SK-N-SH treated with all-trans-retinoic acid at 6 μM for 48 hours (cell line): ENCODE results near the gene MTARC2.

ENCODE experiments used
- ARNTL ChIP-seq: fragments of 450-650 bp; formaldehyde crosslinking; IDR thresholded peaks from 2 replicates; pipeline ENCODE4 v1.5.0; 2020; ENCODE audit warnings: low read depth, mild to moderate bottlenecking, moderate library complexity, borderline replicate concordance
- BACH2 ChIP-seq: fragments of 250-450 bp; sonication (Bioruptor Pico); IDR thresholded peaks from 2 replicates; pipeline ENCODE4 v1.9.0; 2021; ENCODE audit warnings: mild to moderate bottlenecking, borderline replicate concordance
- GLIS3 ChIP-seq: fragments of 250-450 bp; sonication (Bioruptor Pico); IDR thresholded peaks from 2 replicates; pipeline ENCODE4 v1.5.0; 2020; ENCODE audit warnings: mild to moderate bottlenecking, moderate library complexity
- ISL1 ChIP-seq: fragments of 250-450 bp; sonication (Bioruptor Pico); IDR thresholded peaks from 2 replicates; pipeline ENCODE4 v2.1.2; 2022; ENCODE audit warnings: mild to moderate bottlenecking, moderate library complexity
- OSR1 ChIP-seq: fragments of 250-450 bp; sonication (Bioruptor Pico); IDR thresholded peaks from 2 replicates; pipeline ENCODE4 v1.8.0; 2022; ENCODE audit warnings: moderate library complexity, mild to moderate bottlenecking, inconsistent platforms
- PPARA ChIP-seq: fragments of 250-450 bp; sonication (Bioruptor Pico); IDR thresholded peaks from 2 replicates; pipeline ENCODE4 v1.5.0; 2020; ENCODE audit warnings: mild to moderate bottlenecking, borderline replicate concordance
- TOX ChIP-seq: fragments of 250-450 bp; sonication (Bioruptor Pico); IDR thresholded peaks from 2 replicates; pipeline ENCODE4 v1.8.0; 2021; ENCODE audit warnings: mild to moderate bottlenecking, moderate library complexity, borderline replicate concordance
- ZC3H10 ChIP-seq: fragments of 250-450 bp; sonication (Bioruptor Pico); IDR thresholded peaks from 2 replicates; pipeline ENCODE4 v1.5.1; 2021; ENCODE audit warnings: mild to moderate bottlenecking, moderate library complexity
- ZFP3 ChIP-seq: fragments of 250-450 bp; sonication (Bioruptor Pico); IDR thresholded peaks from 2 replicates; pipeline ENCODE4 v1.5.0; 2020; ENCODE audit warnings: mild to moderate bottlenecking, moderate library complexity
- ZFP30 ChIP-seq: fragments of 450-650 bp; formaldehyde crosslinking; IDR thresholded peaks from 2 replicates; pipeline ENCODE4 v1.5.0; 2022; ENCODE audit warnings: mild to moderate bottlenecking, moderate library complexity
- ZNF70 ChIP-seq: fragments of 450-650 bp; formaldehyde crosslinking; IDR thresholded peaks from 2 replicates; pipeline ENCODE4 v1.5.0; 2020; ENCODE audit warnings: mild to moderate bottlenecking, moderate library complexity
- TF ChIP-seq, protein P1 (sequence below): fragments of 250-450 bp; sonication (Bioruptor Pico); IDR thresholded peaks from 2 replicates; pipeline ENCODE4 v1.8.0; 2020; ENCODE audit warnings: mild to moderate bottlenecking, moderate library complexity, borderline replicate concordance
- TF ChIP-seq, protein P2 (sequence below): fragments of 250-450 bp; sonication (Bioruptor Pico); IDR thresholded peaks from 2 replicates; pipeline ENCODE4 v1.5.1; 2020; ENCODE audit warnings: low read depth, mild to moderate bottlenecking, moderate library complexity
- TF ChIP-seq, protein P3 (sequence below): fragments of 250-450 bp; sonication (Bioruptor Pico); IDR thresholded peaks from 2 replicates; pipeline ENCODE4 v1.5.1; 2021; ENCODE audit warnings: mild to moderate bottlenecking, moderate library complexity

DNA sequence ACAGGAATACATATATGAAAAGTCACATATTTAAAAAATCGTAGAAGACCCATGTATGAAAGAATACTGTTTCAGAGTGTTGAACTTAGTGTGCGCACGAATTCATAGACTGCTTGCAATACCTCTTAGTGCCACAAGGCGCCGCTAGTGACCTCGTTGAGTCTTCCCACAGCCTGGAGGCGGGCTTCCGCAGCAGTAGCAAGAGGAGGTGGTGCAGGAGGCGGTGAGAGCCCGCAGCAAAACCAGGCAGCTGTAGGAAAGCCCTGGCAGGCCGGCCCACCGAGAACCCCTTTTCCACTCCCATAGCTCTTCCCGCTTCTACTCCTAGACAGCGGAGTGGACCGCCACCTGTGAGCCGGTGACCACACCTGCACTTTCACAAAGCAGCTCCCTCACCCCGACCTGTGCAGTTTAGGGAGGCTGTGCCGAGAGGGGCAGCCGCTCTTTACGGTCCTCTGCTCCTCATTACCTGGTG lies 62.1 kb downstream of the MTARC2 start:
- no peak for TF ChIP-seq BACH2
- TF ChIP-seq ISL1, result no peak
- TF ChIP-seq ZC3H10 (CRISPR knock-in tag), result no peak
- TF ChIP-seq PPARA (CRISPR knock-in tag), result no peak
- TF ChIP-seq, protein P1, sequence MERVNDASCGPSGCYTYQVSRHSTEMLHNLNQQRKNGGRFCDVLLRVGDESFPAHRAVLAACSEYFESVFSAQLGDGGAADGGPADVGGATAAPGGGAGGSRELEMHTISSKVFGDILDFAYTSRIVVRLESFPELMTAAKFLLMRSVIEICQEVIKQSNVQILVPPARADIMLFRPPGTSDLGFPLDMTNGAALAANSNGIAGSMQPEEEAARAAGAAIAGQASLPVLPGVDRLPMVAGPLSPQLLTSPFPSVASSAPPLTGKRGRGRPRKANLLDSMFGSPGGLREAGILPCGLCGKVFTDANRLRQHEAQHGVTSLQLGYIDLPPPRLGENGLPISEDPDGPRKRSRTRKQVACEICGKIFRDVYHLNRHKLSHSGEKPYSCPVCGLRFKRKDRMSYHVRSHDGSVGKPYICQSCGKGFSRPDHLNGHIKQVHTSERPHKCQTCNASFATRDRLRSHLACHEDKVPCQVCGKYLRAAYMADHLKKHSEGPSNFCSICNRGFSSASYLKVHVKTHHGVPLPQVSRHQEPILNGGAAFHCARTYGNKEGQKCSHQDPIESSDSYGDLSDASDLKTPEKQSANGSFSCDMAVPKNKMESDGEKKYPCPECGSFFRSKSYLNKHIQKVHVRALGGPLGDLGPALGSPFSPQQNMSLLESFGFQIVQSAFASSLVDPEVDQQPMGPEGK (CRISPR knock-in tag), result no peak
- no peak for TF ChIP-seq GLIS3
- no peak for TF ChIP-seq TOX (CRISPR knock-in tag)
- TF ChIP-seq ZNF70 (CRISPR knock-in tag), result no peak
- no peak for TF ChIP-seq ZFP30 (CRISPR knock-in tag)
- TF ChIP-seq, protein P2, sequence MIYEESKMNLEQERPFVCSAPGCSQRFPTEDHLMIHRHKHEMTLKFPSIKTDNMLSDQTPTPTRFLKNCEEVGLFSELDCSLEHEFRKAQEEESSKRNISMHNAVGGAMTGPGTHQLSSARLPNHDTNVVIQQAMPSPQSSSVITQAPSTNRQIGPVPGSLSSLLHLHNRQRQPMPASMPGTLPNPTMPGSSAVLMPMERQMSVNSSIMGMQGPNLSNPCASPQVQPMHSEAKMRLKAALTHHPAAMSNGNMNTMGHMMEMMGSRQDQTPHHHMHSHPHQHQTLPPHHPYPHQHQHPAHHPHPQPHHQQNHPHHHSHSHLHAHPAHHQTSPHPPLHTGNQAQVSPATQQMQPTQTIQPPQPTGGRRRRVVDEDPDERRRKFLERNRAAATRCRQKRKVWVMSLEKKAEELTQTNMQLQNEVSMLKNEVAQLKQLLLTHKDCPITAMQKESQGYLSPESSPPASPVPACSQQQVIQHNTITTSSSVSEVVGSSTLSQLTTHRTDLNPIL (CRISPR knock-in tag), result no peak
- TF ChIP-seq OSR1, result no peak
- no peak for TF ChIP-seq ARNTL (CRISPR knock-in tag)
- TF ChIP-seq ZFP3 (CRISPR knock-in tag), result no peak
- TF ChIP-seq, protein P3, sequence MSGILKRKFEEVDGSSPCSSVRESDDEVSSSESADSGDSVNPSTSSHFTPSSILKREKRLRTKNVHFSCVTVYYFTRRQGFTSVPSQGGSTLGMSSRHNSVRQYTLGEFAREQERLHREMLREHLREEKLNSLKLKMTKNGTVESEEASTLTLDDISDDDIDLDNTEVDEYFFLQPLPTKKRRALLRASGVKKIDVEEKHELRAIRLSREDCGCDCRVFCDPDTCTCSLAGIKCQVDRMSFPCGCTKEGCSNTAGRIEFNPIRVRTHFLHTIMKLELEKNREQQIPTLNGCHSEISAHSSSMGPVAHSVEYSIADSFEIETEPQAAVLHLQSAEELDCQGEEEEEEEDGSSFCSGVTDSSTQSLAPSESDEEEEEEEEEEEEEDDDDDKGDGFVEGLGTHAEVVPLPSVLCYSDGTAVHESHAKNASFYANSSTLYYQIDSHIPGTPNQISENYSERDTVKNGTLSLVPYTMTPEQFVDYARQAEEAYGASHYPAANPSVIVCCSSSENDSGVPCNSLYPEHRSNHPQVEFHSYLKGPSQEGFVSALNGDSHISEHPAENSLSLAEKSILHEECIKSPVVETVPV (CRISPR knock-in tag), result no peak
